ENCODE results near the gene MITF. TPM values are rescaled to one million over a fixed set of nuclear protein-coding genes. Genes with fewer than 3 reads are reported as not detected.
A peak's percentile ranks its signal among the peaks of the same experiment; 100 is the strongest.
"Not testable (repeated sequence)": the region's sequence is repeated elsewhere in the genome, so short reads cannot be mapped to it uniquely, and the experiment has no call there.

The MITF gene
- total RNA-seq, 1 experiment from 2014 or later = 116 TPM

DNA sequence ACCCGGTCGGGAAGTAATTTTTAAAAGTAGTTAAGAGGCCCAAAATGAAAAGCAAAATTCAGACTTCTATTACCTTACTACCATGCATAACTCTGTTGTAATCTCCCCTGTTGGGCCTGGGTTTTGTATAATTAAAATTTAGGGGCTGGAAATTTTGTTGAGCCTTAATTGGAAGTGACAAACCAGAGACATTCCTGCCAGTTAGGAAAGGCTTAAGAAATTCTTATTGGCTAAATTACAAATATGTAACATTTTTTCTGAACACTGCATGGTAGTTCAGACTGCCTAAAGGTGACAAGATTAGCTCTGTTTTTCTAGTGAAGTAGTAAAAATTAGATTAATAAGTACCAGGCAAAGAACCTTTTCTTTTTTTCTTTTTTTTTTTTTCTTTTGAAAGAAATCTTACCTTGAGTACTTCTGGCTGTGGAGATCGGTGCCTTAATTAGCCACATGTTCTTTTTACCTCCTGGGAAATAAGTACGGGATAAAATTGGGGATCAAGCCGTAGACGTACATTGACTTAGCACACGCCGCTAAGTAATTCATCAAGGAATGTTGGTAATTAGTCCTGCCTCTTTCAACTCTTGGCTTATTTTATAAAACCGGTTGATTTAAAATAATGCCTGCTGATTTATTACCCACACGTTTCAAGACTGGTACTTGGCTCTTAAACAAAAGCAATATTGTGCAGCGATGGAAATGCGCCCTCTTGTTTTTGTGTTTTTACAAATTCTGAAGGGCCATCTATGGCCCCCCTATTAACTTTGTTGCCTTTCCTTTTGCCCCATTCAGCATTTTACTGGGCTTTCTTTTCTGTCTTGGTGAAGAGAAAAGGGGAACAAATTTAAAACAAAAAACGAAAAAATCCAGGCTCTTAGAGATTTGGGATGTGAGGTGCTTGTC, 149.0 kb downstream of the MITF start:
- peak; percentile 48 for DNase-seq (ENCODE audit: low spot score)
- in situ Hi-C loops (cut with HindIII; ENCODE audit: low sequenced_read_pairs) = no loop called here

DNA sequence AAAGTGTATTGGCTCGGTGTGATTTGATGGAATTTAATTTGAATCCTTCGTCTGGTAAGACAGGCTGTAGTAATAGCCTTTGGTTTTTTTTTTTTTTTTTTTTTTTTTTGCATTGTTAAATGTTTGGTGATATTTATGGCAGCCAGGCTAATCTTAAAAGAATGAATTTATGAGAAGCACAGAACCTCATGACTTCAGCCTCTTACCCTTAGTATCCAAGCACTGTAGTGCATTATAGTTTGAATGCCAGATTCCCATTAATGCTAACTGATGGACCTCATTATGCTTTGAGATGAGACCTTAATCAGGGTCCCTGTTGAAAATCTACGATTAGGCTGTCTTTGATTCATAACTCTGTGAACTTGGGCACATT, 149.7 kb downstream of the MITF start:
- in situ Hi-C loops (cut with HindIII; ENCODE audit: low sequenced_read_pairs) = no loop called here

DNA sequence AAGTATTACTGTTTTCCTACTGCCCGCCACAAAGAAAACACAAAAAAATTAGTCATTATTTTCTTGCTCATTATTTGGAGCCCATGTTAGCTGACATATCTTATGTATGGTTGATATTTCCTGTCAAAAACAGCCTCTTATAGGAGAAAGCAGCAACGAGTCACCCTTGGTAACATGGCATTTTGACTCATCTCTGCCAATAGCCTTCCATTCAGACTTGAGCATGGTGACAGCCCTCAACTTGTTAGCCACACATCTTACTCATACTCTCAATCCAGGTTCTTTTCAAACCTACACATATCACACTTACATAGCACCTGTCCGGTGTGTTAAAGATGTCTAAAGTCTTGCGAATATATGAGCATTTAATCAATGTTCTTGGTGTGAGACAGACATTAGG, 150.8 kb downstream of the MITF start:
- DNase-seq (ENCODE audit: low spot score) = no peak
- in situ Hi-C loops (cut with HindIII; ENCODE audit: low sequenced_read_pairs) = no loop called here

More for the DNA sequence above, 149.7 kb downstream of the MITF start:
- no peak for DNase-seq (ENCODE audit: low spot score)

DNA sequence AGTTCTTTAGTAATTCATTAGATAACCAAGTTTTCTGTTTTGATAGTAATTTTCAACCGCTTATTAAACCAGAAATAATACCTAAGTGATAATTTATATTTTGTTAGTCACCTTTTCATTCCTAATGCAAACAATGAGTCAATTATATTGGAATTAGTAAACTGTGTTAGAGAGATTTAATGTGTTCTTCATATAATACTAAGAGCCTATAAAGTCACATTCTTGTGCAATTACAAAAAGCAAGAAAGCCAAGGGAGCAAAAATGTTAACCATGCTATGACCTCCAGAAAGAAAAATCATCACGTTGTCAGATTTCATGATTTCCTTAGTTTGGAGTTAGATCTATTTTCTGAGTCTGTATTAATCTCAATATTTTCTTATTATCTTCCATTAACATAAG, 151.4 kb downstream of the MITF start:
- no peak for DNase-seq (ENCODE audit: low spot score)
- in situ Hi-C loops (cut with HindIII; ENCODE audit: low sequenced_read_pairs) = no loop called here

DNA sequence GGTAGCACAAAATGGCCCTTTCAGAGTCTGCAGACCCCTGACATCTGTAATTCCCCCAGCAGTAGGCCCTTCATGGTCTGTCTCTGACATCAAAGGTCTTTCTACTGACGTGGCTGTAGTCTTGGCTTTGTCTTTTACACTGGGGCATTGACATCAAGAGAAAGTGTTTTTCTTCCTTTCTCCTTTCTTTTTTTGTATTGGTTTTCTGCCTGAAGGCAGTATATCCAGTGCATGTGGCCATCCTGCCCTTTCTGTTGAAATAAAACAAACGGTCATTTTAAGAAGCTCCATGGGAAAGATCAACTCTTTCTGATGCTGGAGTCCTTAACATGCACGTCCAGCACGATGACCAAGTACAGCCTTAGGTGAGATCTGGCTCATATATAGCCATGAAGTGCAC, 153.4 kb downstream of the MITF start:
- in situ Hi-C loops (cut with HindIII; ENCODE audit: low sequenced_read_pairs) = no loop called here
- DNase-seq (ENCODE audit: low spot score) = no peak

DNA sequence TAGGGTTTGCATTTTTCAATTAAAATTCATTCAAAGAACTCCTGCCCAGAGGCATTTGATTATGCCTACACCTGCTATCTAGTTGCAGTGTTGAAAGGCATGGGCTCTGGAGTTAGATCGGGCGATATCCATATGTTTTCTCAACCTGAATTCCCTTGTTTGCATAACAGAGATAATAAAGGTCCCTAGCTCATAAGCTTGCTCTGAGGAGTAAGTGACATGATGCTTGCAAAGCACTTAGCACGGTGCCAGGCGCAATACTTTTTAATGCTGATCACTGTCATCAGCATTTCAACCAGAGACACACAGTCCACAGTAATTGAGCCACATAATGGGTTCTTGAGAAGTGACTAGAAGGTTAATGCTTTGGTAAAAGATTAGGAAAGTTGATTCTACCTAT, 154.0 kb downstream of the MITF start:
- in situ Hi-C loops (cut with HindIII; ENCODE audit: low sequenced_read_pairs) = no loop called here
- DNase-seq (ENCODE audit: low spot score) = no peak

DNA sequence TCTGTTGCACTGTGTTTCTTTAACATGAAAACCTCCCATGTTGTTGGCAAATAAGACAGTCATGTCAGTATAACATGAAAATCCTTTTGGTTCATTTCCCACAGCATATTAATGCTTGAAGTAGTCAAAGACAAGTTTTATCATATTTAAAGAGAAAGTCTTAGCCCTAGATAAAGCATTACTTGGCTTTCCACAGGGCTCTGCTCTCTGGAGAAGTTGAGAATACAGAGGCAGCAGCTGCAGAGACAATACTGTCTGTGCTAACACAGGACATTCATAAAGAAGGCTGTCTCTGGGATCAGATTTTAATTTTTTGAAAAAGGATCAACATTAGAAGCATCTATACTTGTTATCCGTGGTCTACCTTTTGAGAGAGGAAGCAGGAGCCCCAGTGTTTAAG, 156.8 kb downstream of the MITF start:
- in situ Hi-C loops (cut with HindIII; ENCODE audit: low sequenced_read_pairs) = no loop called here

DNA sequence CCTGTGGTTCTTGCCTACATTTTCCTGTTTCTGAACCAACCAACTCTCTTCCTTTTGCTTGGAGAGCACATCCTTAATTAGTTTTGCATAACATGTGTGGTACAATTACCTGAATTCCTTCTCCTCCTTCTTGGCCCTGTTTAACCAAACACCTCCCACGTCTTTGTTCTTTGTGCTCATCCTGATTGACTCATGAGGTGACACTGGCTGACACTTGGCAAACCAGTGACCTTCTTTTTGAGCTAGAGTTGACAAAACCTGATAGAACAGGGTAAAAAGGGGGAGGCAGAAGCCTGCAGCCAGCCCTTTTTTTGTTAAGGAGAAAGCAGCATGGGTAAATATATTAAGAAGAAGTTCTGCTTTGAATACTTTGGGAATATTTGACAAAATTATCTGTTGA, 161.1 kb downstream of the MITF start:
- no peak for DNase-seq (ENCODE audit: low spot score)
- in situ Hi-C loops (cut with HindIII; ENCODE audit: low sequenced_read_pairs) = loop anchor here (25.0 kb wide), 1 partner anchor 213 kb away; no protein-coding TSS in a partner anchor

More for the DNA sequence above, 156.8 kb downstream of the MITF start:
- DNase-seq (ENCODE audit: low spot score) = no peak

DNA sequence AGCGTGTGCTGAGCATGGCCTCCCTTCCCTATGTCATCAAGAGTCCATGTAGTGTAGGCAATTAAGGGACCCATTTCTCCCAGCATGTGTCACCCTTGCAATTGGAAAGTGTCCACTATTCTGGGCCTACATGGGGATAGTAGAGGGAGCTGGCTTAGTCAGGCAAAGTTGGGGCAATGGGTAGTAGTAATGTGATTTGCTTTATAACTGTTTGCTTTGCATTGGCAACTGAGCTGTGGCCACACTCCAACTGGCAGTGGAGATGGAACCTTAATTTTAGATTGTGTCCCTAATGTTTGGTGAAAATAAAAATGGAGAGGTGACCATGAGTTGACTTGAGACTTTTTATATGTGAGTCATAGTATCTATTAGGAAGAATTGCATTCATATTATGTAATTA, 162.5 kb downstream of the MITF start:
- DNase-seq (ENCODE audit: low spot score) = no peak
- in situ Hi-C loops (cut with HindIII; ENCODE audit: low sequenced_read_pairs) = loop anchor here (25.0 kb wide), 1 partner anchor 215 kb away; no protein-coding TSS in a partner anchor

DNA sequence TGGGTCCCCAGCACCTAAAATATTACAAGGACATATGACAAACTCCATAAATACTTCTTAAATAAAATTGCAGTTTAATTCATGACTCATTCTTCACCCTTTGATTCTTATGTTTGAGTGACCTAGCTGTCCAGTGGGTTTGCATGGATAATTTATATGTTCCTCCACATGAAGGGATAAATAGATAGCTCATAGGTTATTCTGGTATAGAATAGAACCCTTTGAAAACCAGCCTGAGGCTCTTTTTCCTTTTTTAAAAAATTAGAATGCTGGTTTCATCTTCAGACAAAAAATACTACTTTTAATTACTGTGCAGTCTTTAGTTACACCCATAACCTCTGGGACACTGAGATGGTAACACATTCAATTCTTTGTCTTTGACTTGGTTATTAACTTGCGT, 163.1 kb downstream of the MITF start:
- no peak for DNase-seq (ENCODE audit: low spot score)
- in situ Hi-C loops (cut with HindIII; ENCODE audit: low sequenced_read_pairs) = loop anchor here (25.0 kb wide), 1 partner anchor 215 kb away; no protein-coding TSS in a partner anchor

DNA sequence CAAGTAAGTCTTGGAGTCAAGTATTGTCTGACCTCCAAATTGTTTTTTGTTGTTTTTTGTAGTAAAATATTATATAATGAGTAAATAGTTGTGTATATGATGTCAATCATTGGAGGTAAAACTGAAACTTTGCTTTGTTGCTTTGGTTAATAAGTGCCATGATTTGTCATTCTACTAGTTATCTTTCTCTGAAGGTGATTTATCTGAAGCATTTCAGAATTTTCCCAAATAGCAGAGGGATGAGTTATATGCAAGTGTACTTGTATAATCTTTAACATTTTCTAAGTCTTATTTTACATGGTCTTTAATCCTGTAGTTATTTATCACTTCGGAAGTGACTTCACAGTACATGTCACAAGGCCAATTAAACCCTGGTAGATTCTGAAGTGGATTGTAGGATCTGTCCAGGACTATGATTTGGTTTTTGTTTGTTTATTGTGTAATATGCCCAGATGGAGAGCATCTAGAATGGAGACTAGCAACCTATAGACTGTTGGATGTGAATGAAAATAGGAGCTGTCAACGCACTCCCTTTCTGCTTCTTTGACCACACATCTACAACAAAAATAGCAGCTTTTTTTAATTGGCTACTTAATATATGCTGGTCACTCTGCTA, 167.2 kb downstream of the MITF start:
- no peak for DNase-seq (ENCODE audit: low spot score)
- in situ Hi-C loops (cut with HindIII; ENCODE audit: low sequenced_read_pairs) = loop anchor here (25.0 kb wide), 1 partner anchor 219 kb away; no protein-coding TSS in a partner anchor

DNA sequence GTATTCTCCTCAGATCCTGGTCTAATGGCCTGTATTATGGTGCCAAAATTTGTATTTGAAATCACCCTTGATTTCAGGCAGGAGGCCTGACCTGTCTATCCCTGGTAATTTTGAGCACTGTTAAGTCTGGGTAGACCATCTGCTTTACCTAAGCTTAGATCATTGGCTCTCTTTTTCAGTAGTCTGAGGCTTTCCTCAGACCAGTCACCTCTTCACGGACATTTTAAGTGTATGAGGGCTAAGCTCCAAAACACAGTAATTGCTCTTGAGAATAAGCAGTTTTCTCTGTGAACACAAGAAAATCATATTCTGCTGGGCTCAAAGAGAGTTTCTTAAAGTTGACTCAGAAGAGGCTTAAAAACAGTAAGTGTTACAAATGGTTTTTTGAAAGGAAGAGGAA, 168.3 kb downstream of the MITF start:
- in situ Hi-C loops (cut with HindIII; ENCODE audit: low sequenced_read_pairs) = loop anchor here (25.0 kb wide), 1 partner anchor 220 kb away; no protein-coding TSS in a partner anchor
- no peak for DNase-seq (ENCODE audit: low spot score)

DNA sequence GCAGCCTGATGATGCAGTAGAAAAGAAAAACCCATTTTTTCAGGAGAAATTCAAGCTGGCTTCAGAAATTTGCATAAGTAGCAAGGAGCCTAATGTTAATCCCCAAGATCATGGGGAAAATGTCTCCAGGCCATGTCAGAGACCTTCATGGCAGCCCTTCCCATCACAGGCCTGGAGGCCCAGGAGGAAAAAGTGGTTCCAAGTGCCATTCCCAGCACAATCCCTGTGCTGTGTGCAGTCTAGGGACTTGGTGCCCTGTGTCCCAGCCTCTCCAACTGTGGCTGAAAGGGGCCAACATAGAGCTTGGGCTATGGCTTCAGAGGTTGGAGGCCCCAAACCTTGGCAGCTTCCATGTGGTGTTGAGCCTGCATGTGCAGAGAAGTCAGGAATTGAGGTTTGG, 170.6 kb downstream of the MITF start:
- in situ Hi-C loops (cut with HindIII; ENCODE audit: low sequenced_read_pairs) = loop anchor here (25.0 kb wide), 1 partner anchor 223 kb away; no protein-coding TSS in a partner anchor
- not testable (repeated sequence) for DNase-seq (ENCODE audit: low spot score)

DNA sequence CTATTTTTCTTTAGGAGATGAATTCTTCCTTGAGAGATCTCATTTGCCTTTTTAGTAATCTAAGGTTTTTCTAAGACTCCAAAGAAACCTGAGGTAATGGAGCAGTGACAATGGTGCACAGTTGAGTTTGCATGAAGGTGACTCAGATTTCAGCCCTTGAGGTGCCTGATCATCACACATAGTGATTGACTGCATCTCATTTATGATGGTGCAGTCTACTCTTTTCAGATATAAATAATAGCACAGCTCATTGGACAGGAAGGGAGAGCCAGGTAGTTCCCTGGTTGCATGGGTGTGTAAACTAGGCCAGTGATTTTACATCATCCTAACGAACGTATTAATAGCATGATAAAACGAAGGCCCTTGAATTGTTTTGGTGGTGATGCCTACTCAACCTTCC, 174.2 kb downstream of the MITF start:
- in situ Hi-C loops (cut with HindIII; ENCODE audit: low sequenced_read_pairs) = loop anchor here (25.0 kb wide), 1 partner anchor 226 kb away; no protein-coding TSS in a partner anchor
- no peak for DNase-seq (ENCODE audit: low spot score)

DNA sequence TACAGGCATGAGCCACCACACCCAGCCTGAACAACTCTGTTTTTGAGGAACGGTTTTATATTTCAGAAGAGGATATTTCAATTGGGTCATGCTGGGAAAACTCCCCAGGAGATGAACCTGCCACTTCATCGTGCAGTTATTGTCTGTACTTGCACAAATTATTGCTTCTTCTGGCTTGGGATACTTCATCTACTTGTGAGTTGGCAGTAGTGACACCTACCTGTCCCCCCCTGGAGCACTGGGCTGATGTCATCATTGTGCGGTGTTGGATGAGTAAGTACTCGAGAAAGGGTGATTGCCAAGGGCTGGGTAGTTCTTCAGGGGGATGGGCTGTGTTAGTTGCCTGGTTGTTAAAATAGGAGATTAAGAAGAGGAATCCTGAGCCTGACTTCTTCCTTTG, 175.1 kb downstream of the MITF start:
- in situ Hi-C loops (cut with HindIII; ENCODE audit: low sequenced_read_pairs) = loop anchor here (25.0 kb wide), 1 partner anchor 227 kb away; no protein-coding TSS in a partner anchor
- DNase-seq (ENCODE audit: low spot score) = no peak

DNA sequence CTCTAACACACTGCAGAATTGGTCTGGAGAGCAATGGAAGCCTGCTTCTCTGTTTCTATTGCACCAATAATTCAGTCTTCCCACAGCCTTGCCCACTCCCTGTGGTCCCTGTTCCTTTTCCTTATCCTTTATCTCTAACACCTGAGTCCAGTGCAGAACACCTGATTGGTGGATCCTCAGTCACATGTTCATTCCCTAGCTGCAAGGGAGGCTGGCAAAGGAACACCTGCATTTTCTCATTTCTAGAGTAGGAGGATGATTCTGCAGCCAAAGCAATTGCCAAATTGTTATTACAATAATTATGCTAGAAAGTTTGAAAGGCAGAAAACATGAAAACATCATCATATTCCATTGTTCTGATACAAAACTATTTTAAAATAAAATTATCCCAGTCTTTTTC, 176.5 kb downstream of the MITF start:
- DNase-seq (ENCODE audit: low spot score) = no peak

DNA sequence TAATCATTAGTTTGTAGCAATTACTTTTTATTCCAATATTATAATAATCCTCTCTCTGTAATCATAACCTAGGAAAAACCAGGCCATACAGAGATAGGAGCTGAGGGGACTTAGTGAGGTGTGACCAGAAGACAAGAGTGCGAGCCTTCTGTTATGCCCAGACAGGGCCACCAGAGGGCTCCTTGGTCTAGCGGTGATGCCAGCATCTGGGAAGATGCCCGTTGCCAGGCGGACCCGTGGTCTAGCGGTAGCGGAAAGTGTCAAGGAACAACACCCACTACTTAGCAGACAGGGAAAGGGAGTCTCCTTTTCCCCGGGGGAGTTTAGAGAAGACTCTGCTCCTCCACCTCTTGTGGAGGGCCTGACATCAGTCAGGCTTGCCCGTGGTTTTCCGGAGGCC, 180.7 kb downstream of the MITF start:
- DNase-seq (ENCODE audit: low spot score) = not testable (repeated sequence)
- in situ Hi-C loops (cut with HindIII; ENCODE audit: low sequenced_read_pairs) = loop anchor here (25.0 kb wide), 1 partner anchor 233 kb away; no protein-coding TSS in a partner anchor

More for the DNA sequence above, 176.5 kb downstream of the MITF start:
- in situ Hi-C loops (cut with HindIII; ENCODE audit: low sequenced_read_pairs) = loop anchor here (25.0 kb wide), 1 partner anchor 228 kb away; no protein-coding TSS in a partner anchor

DNA sequence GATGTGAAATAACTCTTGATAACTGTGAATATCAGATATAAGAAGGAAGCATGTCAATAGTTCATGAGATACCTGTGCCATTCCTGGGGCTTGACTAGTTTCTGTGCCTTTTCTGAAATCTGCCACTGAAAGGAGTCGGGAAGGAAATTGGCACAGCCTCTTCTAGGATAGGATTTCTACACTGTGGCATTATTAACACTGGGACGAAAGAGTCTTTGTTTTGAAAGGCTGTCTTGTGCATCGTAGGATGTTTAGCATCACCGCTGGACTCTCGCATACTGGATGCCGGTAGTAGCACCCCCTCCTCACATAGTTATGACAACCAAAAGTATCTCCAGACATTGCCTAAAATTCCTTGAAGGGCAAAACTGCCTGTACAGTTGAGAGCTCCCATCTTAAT, 182.4 kb downstream of the MITF start:
- DNase-seq (ENCODE audit: low spot score) = no peak
- in situ Hi-C loops (cut with HindIII; ENCODE audit: low sequenced_read_pairs) = loop anchor here (25.0 kb wide), 1 partner anchor 234 kb away; no protein-coding TSS in a partner anchor

DNA sequence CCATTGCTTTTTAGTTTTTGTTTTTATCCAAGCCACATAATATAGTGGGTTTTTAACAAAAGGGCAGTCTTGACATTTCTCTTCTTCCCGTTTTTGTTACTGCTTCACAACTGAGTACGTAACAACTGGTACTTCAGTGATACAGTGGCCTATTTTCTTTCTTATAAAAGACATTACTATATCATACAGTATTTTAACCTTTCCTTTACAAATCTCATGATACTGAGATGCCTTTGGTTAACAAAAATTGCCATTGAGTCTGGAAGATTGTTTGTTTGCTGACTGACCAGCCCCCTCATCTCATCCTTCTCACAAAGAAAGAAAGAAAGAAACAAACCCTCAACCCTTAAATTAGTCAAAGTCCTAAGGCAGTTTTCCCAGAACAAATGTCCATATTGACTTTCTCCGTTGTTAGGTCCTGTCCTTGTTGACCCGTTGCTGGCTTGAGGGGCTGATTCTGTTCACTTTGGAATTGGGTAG, 183.3 kb downstream of the MITF start:
- DNase-seq (ENCODE audit: low spot score) = no peak
- in situ Hi-C loops (cut with HindIII; ENCODE audit: low sequenced_read_pairs) = loop anchor here (25.0 kb wide), 1 partner anchor 235 kb away; no protein-coding TSS in a partner anchor

DNA sequence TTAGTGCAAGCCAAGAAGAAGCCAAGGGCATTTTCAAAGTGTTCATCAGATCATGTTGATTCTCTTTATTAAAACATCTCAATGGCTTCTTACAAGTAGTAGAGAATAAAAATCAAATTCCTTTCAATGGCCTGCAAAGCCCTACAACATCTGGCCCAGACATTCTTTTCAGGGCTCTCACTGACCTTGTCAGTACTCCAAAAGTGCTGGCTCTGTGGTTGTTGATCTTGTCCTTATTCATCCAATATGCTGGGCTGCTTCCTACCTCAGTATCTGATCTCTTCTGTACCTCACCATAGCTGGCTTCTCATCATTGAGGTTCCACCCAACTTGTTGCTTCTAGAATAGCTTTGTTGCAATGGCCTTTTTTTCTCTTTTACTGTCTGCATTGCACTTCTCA, 186.2 kb downstream of the MITF start:
- in situ Hi-C loops (cut with HindIII; ENCODE audit: low sequenced_read_pairs) = no loop called here
- DNase-seq (ENCODE audit: low spot score) = no peak

Measured in G401 (cell line).